SK-N-SH treated with all-trans-retinoic acid at 6 μM for 48 hours (cell line): ENCODE measurements around the gene SLC38A10.

Source experiments
- ATAC-seq: fragments of 200-7000 bp; cut with Tn5 transposase; 3 replicates; pipeline ENCODE4 v1.9.1; 2020; ENCODE audit warnings: mild to moderate bottlenecking, moderate library complexity
- BACH2 ChIP-seq: fragments of 250-450 bp; sonication (Bioruptor Pico); IDR thresholded peaks from 2 replicates; pipeline ENCODE4 v1.9.0; 2021; ENCODE audit warnings: mild to moderate bottlenecking, borderline replicate concordance
- CSDC2 ChIP-seq: fragments of 250-450 bp; sonication (Bioruptor Pico); IDR thresholded peaks from 2 replicates; pipeline ENCODE4 v1.5.0; 2020; ENCODE audit warnings: mild to moderate bottlenecking, moderate library complexity
- ESRRG ChIP-seq: fragments of 250-450 bp; sonication (Bioruptor Pico); IDR thresholded peaks from 2 replicates; pipeline ENCODE4 v1.6.1; 2021; ENCODE audit warnings: mild to moderate bottlenecking
- GLIS3 ChIP-seq: fragments of 250-450 bp; sonication (Bioruptor Pico); IDR thresholded peaks from 2 replicates; pipeline ENCODE4 v1.5.0; 2020; ENCODE audit warnings: mild to moderate bottlenecking, moderate library complexity
- ISL1 ChIP-seq: fragments of 250-450 bp; sonication (Bioruptor Pico); IDR thresholded peaks from 2 replicates; pipeline ENCODE4 v2.1.2; 2022; ENCODE audit warnings: mild to moderate bottlenecking, moderate library complexity
- OSR1 ChIP-seq: fragments of 250-450 bp; sonication (Bioruptor Pico); IDR thresholded peaks from 2 replicates; pipeline ENCODE4 v1.8.0; 2022; ENCODE audit warnings: moderate library complexity, mild to moderate bottlenecking, inconsistent platforms
- PATZ1 ChIP-seq: fragments of 250-450 bp; sonication (Bioruptor Pico); IDR thresholded peaks from 2 replicates; pipeline ENCODE4 v1.8.0; 2020; ENCODE audit warnings: mild to moderate bottlenecking, moderate library complexity, borderline replicate concordance
- PPARA ChIP-seq: fragments of 250-450 bp; sonication (Bioruptor Pico); IDR thresholded peaks from 2 replicates; pipeline ENCODE4 v1.5.0; 2020; ENCODE audit warnings: mild to moderate bottlenecking, borderline replicate concordance
- RARB ChIP-seq: fragments of 250-450 bp; sonication (Bioruptor Pico); IDR thresholded peaks from 2 replicates; pipeline ENCODE4 v1.8.0; 2021; ENCODE audit warnings: mild to moderate bottlenecking, moderate library complexity
- SNAI2 ChIP-seq: fragments of 250-450 bp; sonication (Bioruptor Pico); IDR thresholded peaks from 2 replicates; pipeline ENCODE4 v1.5.0; 2020; ENCODE audit warnings: mild to moderate bottlenecking, moderate library complexity
- TCF4 ChIP-seq: fragments of 250-450 bp; sonication (Bioruptor Pico); IDR thresholded peaks from 2 replicates; pipeline ENCODE4 v1.8.0; 2021; ENCODE audit warnings: mild to moderate bottlenecking, moderate library complexity, borderline replicate concordance
- TOX ChIP-seq: fragments of 250-450 bp; sonication (Bioruptor Pico); IDR thresholded peaks from 2 replicates; pipeline ENCODE4 v1.8.0; 2021; ENCODE audit warnings: mild to moderate bottlenecking, moderate library complexity, borderline replicate concordance
- ZFP3 ChIP-seq: fragments of 250-450 bp; sonication (Bioruptor Pico); IDR thresholded peaks from 2 replicates; pipeline ENCODE4 v1.5.0; 2020; ENCODE audit warnings: mild to moderate bottlenecking, moderate library complexity
- ZFP30 ChIP-seq: fragments of 450-650 bp; formaldehyde crosslinking; IDR thresholded peaks from 2 replicates; pipeline ENCODE4 v1.5.0; 2022; ENCODE audit warnings: mild to moderate bottlenecking, moderate library complexity
- ZNF565 ChIP-seq: fragments of 450-650 bp; formaldehyde crosslinking; conservative IDR thresholded peaks from 2 replicates; pipeline ENCODE4 v1.5.0; 2020; ENCODE audit warnings: low read depth, mild to moderate bottlenecking, moderate library complexity
- ZNF8 ChIP-seq: fragments of 450-650 bp; formaldehyde crosslinking; IDR thresholded peaks from 2 replicates; pipeline ENCODE4 v1.5.0; 2020; ENCODE audit warnings: mild to moderate bottlenecking, moderate library complexity
- TF ChIP-seq, protein P1 (sequence below): fragments of 250-450 bp; sonication (Bioruptor Pico); IDR thresholded peaks from 2 replicates; pipeline ENCODE4 v1.5.1; 2020; ENCODE audit warnings: low read depth, mild to moderate bottlenecking, moderate library complexity
- TF ChIP-seq, protein P2 (sequence below): fragments of 250-450 bp; sonication (Bioruptor Pico); IDR thresholded peaks from 2 replicates; pipeline ENCODE4 v1.5.1; 2021; ENCODE audit warnings: mild to moderate bottlenecking, moderate library complexity

Gene SLC38A10

DNA sequence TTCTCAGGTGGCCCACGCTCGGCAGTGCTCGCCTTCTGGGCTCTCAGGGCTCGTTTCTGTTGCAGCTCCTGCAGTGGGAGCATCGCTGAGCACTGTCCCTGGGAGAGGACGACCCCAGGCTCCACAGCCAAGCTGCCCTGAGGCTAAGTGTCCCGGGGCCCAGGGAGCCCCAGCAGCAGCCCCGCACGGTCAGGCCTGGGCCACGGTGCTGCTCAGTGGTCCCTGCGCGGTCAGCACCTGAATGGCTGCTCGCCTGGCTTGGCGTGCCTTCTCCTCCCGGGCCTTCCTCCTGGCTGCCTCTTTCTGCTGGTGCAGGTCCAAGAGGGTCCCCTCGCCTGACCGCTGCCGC lies 95.7 kb downstream of the SLC38A10 start (continued):
- TF ChIP-seq GLIS3 = no peak
- no peak for TF ChIP-seq RARB (CRISPR knock-in tag)
- no peak for TF ChIP-seq ESRRG
- TF ChIP-seq, all 23 proteins: peak for 0

DNA sequence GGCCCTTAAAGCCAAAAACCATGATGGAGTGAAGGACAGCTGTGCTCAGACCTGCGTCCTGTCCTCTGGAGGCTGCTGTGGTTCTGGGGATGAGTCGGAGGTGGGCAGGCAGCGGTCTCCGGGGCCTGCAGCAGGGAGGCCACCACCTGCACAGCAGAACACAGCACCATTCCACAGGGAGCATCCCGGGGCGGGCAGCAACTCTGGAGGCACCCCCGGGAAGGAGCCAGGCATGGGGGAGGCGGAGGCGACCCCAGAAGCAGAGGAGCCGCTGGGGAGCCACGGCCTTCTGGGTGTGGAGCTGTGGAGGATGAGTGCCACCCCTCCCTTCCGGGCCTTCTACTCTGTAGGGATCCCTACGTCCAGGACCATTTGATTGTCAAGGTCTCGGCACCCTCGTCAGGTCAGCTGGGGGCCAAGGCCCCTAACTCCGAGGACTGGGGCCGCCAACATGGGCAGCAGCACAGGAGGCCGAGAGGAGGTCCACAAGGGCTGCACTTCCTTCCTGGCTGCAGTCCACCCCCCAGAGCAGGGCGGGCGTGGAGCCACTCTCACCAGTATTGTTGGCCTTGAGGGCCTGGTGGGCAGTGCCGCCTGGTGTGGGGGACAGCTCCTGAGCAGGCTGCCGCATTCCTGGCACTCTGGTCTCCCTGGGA lies 96.2 kb downstream of the SLC38A10 start:
- no peak for ATAC-seq
- TF ChIP-seq, protein P1, sequence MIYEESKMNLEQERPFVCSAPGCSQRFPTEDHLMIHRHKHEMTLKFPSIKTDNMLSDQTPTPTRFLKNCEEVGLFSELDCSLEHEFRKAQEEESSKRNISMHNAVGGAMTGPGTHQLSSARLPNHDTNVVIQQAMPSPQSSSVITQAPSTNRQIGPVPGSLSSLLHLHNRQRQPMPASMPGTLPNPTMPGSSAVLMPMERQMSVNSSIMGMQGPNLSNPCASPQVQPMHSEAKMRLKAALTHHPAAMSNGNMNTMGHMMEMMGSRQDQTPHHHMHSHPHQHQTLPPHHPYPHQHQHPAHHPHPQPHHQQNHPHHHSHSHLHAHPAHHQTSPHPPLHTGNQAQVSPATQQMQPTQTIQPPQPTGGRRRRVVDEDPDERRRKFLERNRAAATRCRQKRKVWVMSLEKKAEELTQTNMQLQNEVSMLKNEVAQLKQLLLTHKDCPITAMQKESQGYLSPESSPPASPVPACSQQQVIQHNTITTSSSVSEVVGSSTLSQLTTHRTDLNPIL (CRISPR knock-in tag) = no peak
- no peak for TF ChIP-seq SNAI2
- TF ChIP-seq PATZ1 (CRISPR knock-in tag) = no peak

DNA sequence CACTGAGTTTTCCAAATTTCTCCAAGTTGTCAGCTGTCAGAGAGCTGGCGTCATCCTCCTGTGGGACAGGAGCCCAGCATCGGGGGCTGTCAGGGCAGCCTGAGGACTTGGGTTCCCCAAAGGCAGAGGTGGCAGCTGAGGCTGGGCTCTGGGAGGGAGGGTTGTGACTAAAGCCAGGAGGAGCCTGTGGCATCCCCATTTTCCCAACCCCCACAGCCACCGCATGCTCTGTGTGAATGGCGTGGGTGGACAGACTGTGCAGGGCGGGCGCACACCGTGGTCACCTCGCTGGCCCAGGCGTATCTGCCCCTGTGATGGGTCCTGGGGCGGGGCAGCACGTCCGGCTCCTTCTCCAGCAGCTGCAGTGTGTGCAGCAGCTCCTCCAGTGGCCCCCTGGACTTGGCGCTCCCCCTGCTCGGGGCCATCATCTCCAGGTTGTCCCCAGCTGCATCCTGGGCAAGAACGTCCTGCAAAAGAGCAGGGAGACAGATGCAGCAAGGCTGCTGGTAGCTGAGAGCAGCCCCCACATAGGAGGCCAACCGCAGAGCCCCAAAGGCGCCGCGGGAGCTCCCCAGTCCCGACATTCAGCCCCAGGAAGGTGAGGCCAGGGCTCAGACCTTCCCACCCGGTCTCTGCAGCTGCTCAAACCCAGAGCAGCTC lies 97.1 kb downstream of the SLC38A10 start:
- TF ChIP-seq RARB (CRISPR knock-in tag) (no peak), CSDC2 (CRISPR knock-in tag) (no peak), TCF4 (CRISPR knock-in tag) (no peak), PPARA (CRISPR knock-in tag) (no peak), ESRRG (no peak), OSR1 (CRISPR knock-in tag) (no peak), ZFP30 (no peak), ISL1 (CRISPR knock-in tag) (no peak), ZNF8 (CRISPR knock-in tag) (no peak), BACH2 (no peak), ZFP3 (no peak), TOX (no peak), PATZ1 (CRISPR knock-in tag) (no peak)
- TF ChIP-seq, protein P2, sequence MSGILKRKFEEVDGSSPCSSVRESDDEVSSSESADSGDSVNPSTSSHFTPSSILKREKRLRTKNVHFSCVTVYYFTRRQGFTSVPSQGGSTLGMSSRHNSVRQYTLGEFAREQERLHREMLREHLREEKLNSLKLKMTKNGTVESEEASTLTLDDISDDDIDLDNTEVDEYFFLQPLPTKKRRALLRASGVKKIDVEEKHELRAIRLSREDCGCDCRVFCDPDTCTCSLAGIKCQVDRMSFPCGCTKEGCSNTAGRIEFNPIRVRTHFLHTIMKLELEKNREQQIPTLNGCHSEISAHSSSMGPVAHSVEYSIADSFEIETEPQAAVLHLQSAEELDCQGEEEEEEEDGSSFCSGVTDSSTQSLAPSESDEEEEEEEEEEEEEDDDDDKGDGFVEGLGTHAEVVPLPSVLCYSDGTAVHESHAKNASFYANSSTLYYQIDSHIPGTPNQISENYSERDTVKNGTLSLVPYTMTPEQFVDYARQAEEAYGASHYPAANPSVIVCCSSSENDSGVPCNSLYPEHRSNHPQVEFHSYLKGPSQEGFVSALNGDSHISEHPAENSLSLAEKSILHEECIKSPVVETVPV (CRISPR knock-in tag) = no peak

DNA sequence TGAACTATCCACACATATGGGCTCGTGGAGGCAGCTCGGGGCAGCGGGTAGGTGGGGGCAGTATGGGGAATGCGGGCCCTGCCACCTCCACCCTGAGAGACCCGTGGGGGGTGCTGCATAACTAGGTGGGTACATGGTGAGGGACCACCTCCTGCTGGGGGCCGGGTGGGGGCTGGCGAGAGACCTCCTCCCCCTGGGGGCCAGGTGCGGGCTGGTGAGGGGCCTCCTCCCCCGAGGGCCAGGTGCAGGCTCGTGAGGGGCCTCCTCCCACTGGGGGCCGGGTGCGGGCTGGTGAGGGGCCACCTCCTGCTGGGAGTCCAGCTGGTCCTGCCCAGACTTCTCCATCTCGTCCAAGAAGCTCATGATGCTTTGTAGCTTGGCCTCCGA lies 97.7 kb downstream of the SLC38A10 start:
- TF ChIP-seq PATZ1 (CRISPR knock-in tag) = no peak
- TF ChIP-seq ZNF565 (CRISPR knock-in tag) = no peak
- TF ChIP-seq, protein P2 (CRISPR knock-in tag) = no peak
- no peak for ATAC-seq

More for the DNA sequence above, 97.1 kb downstream of the SLC38A10 start:
- ATAC-seq = no peak
